SK-N-SH treated with all-trans-retinoic acid at 6 μM for 48 hours (cell line): ENCODE data around the gene MOSMO.

Source experiments
- CSDC2 ChIP-seq: fragments of 250-450 bp; sonication (Bioruptor Pico); IDR thresholded peaks from 2 replicates; pipeline ENCODE4 v1.5.0; 2020; ENCODE audit warnings: mild to moderate bottlenecking, moderate library complexity
- ESRRG ChIP-seq: fragments of 250-450 bp; sonication (Bioruptor Pico); IDR thresholded peaks from 2 replicates; pipeline ENCODE4 v1.6.1; 2021; ENCODE audit warnings: mild to moderate bottlenecking
- GLIS3 ChIP-seq: fragments of 250-450 bp; sonication (Bioruptor Pico); IDR thresholded peaks from 2 replicates; pipeline ENCODE4 v1.5.0; 2020; ENCODE audit warnings: mild to moderate bottlenecking, moderate library complexity
- OSR1 ChIP-seq: fragments of 250-450 bp; sonication (Bioruptor Pico); IDR thresholded peaks from 2 replicates; pipeline ENCODE4 v1.8.0; 2022; ENCODE audit warnings: moderate library complexity, mild to moderate bottlenecking, inconsistent platforms
- PPARA ChIP-seq: fragments of 250-450 bp; sonication (Bioruptor Pico); IDR thresholded peaks from 2 replicates; pipeline ENCODE4 v1.5.0; 2020; ENCODE audit warnings: mild to moderate bottlenecking, borderline replicate concordance
- RARB ChIP-seq: fragments of 250-450 bp; sonication (Bioruptor Pico); IDR thresholded peaks from 2 replicates; pipeline ENCODE4 v1.8.0; 2021; ENCODE audit warnings: mild to moderate bottlenecking, moderate library complexity
- TCF4 ChIP-seq: fragments of 250-450 bp; sonication (Bioruptor Pico); IDR thresholded peaks from 2 replicates; pipeline ENCODE4 v1.8.0; 2021; ENCODE audit warnings: mild to moderate bottlenecking, moderate library complexity, borderline replicate concordance
- ZFP30 ChIP-seq: fragments of 450-650 bp; formaldehyde crosslinking; IDR thresholded peaks from 2 replicates; pipeline ENCODE4 v1.5.0; 2022; ENCODE audit warnings: mild to moderate bottlenecking, moderate library complexity
- TF ChIP-seq, protein P1 (sequence below): fragments of 250-450 bp; sonication (Bioruptor Pico); IDR thresholded peaks from 2 replicates; pipeline ENCODE4 v1.8.0; 2020; ENCODE audit warnings: mild to moderate bottlenecking, moderate library complexity, borderline replicate concordance
- TF ChIP-seq, protein P2 (sequence below): fragments of 250-450 bp; sonication (Bioruptor Pico); IDR thresholded peaks from 2 replicates; pipeline ENCODE4 v1.5.0; 2020; ENCODE audit warnings: mild to moderate bottlenecking, moderate library complexity
- TF ChIP-seq, protein P3 (sequence below): fragments of 250-450 bp; sonication (Bioruptor Pico); IDR thresholded peaks from 2 replicates; pipeline ENCODE4 v1.5.1; 2021; ENCODE audit warnings: mild to moderate bottlenecking, moderate library complexity
- TF ChIP-seq, protein P4 (sequence below): fragments of 250-450 bp; sonication (Bioruptor Pico); IDR thresholded peaks from 2 replicates; pipeline ENCODE4 v1.8.0; 2021; ENCODE audit warnings: low read depth, mild to moderate bottlenecking, moderate library complexity, borderline replicate concordance

DNA sequence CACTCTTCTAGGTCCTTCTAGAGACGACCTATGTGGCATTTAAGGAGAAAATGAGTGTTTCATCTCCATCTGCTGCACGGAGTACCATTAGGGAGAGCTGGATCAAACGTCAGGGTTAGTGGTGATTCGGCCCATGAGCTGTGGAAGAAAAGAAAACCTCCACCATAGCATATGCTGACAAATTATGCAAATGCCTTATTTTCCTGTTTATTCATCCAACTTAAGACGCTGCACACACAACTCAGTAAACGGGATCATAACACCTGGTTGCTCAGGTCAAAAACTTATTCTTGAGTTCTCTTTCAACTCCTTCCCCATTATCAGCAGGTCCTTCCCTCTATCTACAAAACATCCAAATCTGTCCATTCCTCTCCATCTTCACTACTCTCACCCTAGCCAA lies 1.3 kb upstream of the MOSMO start:
- no peak for TF ChIP-seq ESRRG
- no peak for TF ChIP-seq CSDC2 (CRISPR knock-in tag)
- TF ChIP-seq, protein P1, sequence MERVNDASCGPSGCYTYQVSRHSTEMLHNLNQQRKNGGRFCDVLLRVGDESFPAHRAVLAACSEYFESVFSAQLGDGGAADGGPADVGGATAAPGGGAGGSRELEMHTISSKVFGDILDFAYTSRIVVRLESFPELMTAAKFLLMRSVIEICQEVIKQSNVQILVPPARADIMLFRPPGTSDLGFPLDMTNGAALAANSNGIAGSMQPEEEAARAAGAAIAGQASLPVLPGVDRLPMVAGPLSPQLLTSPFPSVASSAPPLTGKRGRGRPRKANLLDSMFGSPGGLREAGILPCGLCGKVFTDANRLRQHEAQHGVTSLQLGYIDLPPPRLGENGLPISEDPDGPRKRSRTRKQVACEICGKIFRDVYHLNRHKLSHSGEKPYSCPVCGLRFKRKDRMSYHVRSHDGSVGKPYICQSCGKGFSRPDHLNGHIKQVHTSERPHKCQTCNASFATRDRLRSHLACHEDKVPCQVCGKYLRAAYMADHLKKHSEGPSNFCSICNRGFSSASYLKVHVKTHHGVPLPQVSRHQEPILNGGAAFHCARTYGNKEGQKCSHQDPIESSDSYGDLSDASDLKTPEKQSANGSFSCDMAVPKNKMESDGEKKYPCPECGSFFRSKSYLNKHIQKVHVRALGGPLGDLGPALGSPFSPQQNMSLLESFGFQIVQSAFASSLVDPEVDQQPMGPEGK (CRISPR knock-in tag) = no peak
- TF ChIP-seq TCF4 = no peak
- no peak for TF ChIP-seq RARB (CRISPR knock-in tag)
- TF ChIP-seq GLIS3 = no peak
- TF ChIP-seq PPARA (CRISPR knock-in tag) = no peak
- TF ChIP-seq ZFP30 (CRISPR knock-in tag) = no peak
- TF ChIP-seq, protein P2, sequence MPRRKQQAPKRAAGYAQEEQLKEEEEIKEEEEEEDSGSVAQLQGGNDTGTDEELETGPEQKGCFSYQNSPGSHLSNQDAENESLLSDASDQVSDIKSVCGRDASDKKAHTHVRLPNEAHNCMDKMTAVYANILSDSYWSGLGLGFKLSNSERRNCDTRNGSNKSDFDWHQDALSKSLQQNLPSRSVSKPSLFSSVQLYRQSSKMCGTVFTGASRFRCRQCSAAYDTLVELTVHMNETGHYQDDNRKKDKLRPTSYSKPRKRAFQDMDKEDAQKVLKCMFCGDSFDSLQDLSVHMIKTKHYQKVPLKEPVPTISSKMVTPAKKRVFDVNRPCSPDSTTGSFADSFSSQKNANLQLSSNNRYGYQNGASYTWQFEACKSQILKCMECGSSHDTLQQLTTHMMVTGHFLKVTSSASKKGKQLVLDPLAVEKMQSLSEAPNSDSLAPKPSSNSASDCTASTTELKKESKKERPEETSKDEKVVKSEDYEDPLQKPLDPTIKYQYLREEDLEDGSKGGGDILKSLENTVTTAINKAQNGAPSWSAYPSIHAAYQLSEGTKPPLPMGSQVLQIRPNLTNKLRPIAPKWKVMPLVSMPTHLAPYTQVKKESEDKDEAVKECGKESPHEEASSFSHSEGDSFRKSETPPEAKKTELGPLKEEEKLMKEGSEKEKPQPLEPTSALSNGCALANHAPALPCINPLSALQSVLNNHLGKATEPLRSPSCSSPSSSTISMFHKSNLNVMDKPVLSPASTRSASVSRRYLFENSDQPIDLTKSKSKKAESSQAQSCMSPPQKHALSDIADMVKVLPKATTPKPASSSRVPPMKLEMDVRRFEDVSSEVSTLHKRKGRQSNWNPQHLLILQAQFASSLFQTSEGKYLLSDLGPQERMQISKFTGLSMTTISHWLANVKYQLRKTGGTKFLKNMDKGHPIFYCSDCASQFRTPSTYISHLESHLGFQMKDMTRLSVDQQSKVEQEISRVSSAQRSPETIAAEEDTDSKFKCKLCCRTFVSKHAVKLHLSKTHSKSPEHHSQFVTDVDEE (CRISPR knock-in tag) = no peak
- TF ChIP-seq OSR1 = no peak
- TF ChIP-seq, protein P3, sequence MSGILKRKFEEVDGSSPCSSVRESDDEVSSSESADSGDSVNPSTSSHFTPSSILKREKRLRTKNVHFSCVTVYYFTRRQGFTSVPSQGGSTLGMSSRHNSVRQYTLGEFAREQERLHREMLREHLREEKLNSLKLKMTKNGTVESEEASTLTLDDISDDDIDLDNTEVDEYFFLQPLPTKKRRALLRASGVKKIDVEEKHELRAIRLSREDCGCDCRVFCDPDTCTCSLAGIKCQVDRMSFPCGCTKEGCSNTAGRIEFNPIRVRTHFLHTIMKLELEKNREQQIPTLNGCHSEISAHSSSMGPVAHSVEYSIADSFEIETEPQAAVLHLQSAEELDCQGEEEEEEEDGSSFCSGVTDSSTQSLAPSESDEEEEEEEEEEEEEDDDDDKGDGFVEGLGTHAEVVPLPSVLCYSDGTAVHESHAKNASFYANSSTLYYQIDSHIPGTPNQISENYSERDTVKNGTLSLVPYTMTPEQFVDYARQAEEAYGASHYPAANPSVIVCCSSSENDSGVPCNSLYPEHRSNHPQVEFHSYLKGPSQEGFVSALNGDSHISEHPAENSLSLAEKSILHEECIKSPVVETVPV = no peak
- TF ChIP-seq, protein P4, sequence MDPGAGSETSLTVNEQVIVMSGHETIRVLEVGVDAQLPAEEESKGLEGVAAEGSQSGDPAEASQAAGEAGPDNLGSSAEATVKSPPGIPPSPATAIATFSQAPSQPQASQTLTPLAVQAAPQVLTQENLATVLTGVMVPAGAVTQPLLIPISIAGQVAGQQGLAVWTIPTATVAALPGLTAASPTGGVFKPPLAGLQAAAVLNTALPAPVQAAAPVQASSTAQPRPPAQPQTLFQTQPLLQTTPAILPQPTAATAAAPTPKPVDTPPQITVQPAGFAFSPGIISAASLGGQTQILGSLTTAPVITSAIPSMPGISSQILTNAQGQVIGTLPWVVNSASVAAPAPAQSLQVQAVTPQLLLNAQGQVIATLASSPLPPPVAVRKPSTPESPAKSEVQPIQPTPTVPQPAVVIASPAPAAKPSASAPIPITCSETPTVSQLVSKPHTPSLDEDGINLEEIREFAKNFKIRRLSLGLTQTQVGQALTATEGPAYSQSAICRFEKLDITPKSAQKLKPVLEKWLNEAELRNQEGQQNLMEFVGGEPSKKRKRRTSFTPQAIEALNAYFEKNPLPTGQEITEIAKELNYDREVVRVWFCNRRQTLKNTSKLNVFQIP (CRISPR knock-in tag) = no peak
